ENCODE results near the gene AP2A2. TPM values are rescaled to one million over a fixed set of nuclear protein-coding genes. Genes with fewer than 3 reads are reported as not detected.
A peak's percentile ranks its signal among the peaks of the same experiment; 100 is the strongest.
"Not testable (repeated sequence)": the region's sequence is repeated elsewhere in the genome, so short reads cannot be mapped to it uniquely, and the experiment has no call there.

The AP2A2 gene
- total RNA-seq, 1 donor from 2014 or later: 105 TPM

DNA sequence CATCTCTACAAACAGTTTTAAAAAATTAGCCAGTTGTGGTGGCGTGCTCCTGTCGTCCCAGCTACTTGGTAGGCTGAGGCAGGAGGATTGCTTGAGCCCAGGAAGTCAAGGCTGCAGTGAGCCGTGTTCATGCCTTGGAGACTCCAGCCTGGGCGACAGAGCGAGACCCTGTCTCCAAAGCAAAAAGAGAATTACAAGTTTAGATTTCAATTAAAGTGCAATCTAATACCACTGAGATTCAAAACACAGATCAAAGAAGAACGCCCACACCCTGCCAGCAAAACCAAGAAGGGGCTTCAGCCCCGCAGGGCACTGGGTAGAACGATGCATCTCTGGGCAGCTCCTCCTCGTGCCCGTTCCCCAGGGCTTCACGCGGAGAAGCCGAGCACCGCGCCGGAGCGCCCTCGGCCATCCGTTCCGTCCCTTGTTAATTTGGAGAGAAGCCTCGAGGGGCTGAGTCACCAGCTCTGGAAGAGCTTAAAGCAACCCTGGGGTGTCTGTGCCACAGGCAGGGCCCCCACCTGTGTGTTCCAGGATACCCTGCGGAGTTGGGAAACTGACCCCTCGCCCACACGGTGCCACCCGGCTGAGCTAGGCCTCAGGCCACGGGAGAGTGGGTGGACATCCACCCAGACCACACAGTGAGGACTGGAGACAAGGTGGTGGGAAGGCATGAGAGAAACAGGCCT is 47.0 kb downstream of the AP2A2 start:
- TF ChIP-seq EZH2 (IDR thresholded peaks at IDR 0.05; ENCODE audit: insufficient read depth, low read length): no peak
- TF ChIP-seq, protein P1, sequence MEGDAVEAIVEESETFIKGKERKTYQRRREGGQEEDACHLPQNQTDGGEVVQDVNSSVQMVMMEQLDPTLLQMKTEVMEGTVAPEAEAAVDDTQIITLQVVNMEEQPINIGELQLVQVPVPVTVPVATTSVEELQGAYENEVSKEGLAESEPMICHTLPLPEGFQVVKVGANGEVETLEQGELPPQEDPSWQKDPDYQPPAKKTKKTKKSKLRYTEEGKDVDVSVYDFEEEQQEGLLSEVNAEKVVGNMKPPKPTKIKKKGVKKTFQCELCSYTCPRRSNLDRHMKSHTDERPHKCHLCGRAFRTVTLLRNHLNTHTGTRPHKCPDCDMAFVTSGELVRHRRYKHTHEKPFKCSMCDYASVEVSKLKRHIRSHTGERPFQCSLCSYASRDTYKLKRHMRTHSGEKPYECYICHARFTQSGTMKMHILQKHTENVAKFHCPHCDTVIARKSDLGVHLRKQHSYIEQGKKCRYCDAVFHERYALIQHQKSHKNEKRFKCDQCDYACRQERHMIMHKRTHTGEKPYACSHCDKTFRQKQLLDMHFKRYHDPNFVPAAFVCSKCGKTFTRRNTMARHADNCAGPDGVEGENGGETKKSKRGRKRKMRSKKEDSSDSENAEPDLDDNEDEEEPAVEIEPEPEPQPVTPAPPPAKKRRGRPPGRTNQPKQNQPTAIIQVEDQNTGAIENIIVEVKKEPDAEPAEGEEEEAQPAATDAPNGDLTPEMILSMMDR (IDR thresholded peaks at IDR 0.05; ENCODE audit: insufficient read depth, low read depth, low read length): no peak
- Histone ChIP-seq H3K27ac (ENCODE audit: low read depth, low read length) (no peak overlapping the region), H2AFZ (ENCODE audit: low read depth, low read length) (no peak overlapping the region), H3K4me2 (ENCODE audit: low read length) (no peak overlapping the region), H3K9ac (ENCODE audit: low read length) (no peak overlapping the region), H3K4me3 (ENCODE audit: insufficient read depth, low read depth, low read length) (no peak overlapping the region), H3K36me3 (ENCODE audit: insufficient read depth, low read length) (peaks cover 4% of the 10 kb centered on the region), H4K20me1 (ENCODE audit: insufficient read depth, low read length) (peaks cover 96% of the 10 kb centered on the region), H3K79me2 (ENCODE audit: insufficient read depth, low read length) (peaks cover 33% of the 10 kb centered on the region), H3K4me1 (ENCODE audit: insufficient read depth, low read length) (peaks cover 7% of the 10 kb centered on the region), H3K27me3 (ENCODE audit: insufficient read depth, low read length) (no peaks in the 10 kb centered on the region), H3K9me3 (ENCODE audit: insufficient read depth, low read depth, low read length) (no peaks in the 10 kb centered on the region)
- H3K9me3 Mint-ChIP-seq (ENCODE audit: unreplicated experiment): peaks cover 2% of the 10 kb centered on the region
- no peak for FAIRE-seq
- no peak overlapping the region for H3K4me3 Mint-ChIP-seq (ENCODE audit: unreplicated experiment)
- no peak for DNase-seq (ENCODE audit: low read depth)
- H3K4me1 Mint-ChIP-seq (ENCODE audit: low read depth, unreplicated experiment): peaks cover 3% of the 10 kb centered on the region
- no peak overlapping the region for H3K27ac Mint-ChIP-seq (ENCODE audit: unreplicated experiment)
- H3K36me3 Mint-ChIP-seq (ENCODE audit: low read depth, unreplicated experiment): peaks cover 15% of the 10 kb centered on the region
- no peaks in the 10 kb centered on the region for H3K27me3 Mint-ChIP-seq (ENCODE audit: low read depth, unreplicated experiment)

DNA sequence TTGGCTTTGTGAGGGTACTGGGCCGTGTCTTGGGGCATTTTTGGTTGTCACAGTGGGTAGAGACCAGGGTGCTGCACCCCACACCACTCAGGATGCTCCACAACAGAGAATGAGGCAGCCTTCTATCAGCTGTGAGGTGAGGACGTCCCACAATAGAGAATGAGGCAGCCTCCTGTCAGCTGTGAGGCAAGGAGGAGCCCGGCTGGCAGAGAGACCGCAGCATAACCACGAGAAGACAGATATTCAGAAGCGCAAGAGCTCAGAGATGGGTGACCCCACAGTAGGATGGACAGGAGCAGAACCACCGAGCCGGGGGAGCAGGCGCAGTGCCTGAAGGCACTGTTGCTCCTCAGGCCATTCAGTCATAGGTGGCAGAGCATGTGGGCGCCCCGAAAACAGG is 47.6 kb downstream of the AP2A2 start:
- Histone ChIP-seq H3K9me3 (ENCODE audit: insufficient read depth, low read depth, low read length) (no peaks in the 10 kb centered on the region), H3K27me3 (ENCODE audit: insufficient read depth, low read length) (no peaks in the 10 kb centered on the region), H3K4me2 (ENCODE audit: low read length) (no peak overlapping the region), H3K9ac (ENCODE audit: low read length) (no peak overlapping the region), H3K27ac (ENCODE audit: low read depth, low read length) (no peak overlapping the region), H3K36me3 (ENCODE audit: insufficient read depth, low read length) (peaks cover 4% of the 10 kb centered on the region), H3K79me2 (ENCODE audit: insufficient read depth, low read length) (peaks cover 27% of the 10 kb centered on the region), H3K4me3 (ENCODE audit: insufficient read depth, low read depth, low read length) (no peak overlapping the region), H3K4me1 (ENCODE audit: insufficient read depth, low read length) (peaks cover 7% of the 10 kb centered on the region), H4K20me1 (ENCODE audit: insufficient read depth, low read length) (peaks cover 96% of the 10 kb centered on the region), H2AFZ (ENCODE audit: low read depth, low read length) (no peak overlapping the region)
- H3K27me3 Mint-ChIP-seq (ENCODE audit: low read depth, unreplicated experiment): no peaks in the 10 kb centered on the region
- H3K4me3 Mint-ChIP-seq (ENCODE audit: unreplicated experiment): no peak overlapping the region
- H3K9me3 Mint-ChIP-seq (ENCODE audit: unreplicated experiment): peaks cover 2% of the 10 kb centered on the region
- no peak for FAIRE-seq
- no peak for TF ChIP-seq EZH2 (IDR thresholded peaks at IDR 0.05; ENCODE audit: insufficient read depth, low read length)
- TF ChIP-seq, protein P1 (IDR thresholded peaks at IDR 0.05; ENCODE audit: insufficient read depth, low read depth, low read length): no peak
- peaks cover 15% of the 10 kb centered on the region for H3K36me3 Mint-ChIP-seq (ENCODE audit: low read depth, unreplicated experiment)
- no peak overlapping the region for H3K27ac Mint-ChIP-seq (ENCODE audit: unreplicated experiment)
- no peak for DNase-seq (ENCODE audit: low read depth)
- H3K4me1 Mint-ChIP-seq (ENCODE audit: low read depth, unreplicated experiment): peaks cover 3% of the 10 kb centered on the region

GRCh38 chr11:975376-975775 is 49.7 kb downstream of the AP2A2 start:
- not testable (repeated sequence) for H3K27ac ChIP-seq (ENCODE audit: low read depth, low read length); H3K36me3 ChIP-seq (ENCODE audit: insufficient read depth, low read length); FAIRE-seq; H3K9ac ChIP-seq (ENCODE audit: low read length); H3K27me3 ChIP-seq (ENCODE audit: insufficient read depth, low read length); H3K4me3 Mint-ChIP-seq (ENCODE audit: unreplicated experiment); H3K4me2 ChIP-seq (ENCODE audit: low read length); H3K4me3 ChIP-seq (ENCODE audit: insufficient read depth, low read depth, low read length); H3K9me3 ChIP-seq (ENCODE audit: insufficient read depth, low read depth, low read length); H2AFZ ChIP-seq (ENCODE audit: low read depth, low read length); H3K27me3 Mint-ChIP-seq (ENCODE audit: low read depth, unreplicated experiment); H3K4me1 ChIP-seq (ENCODE audit: insufficient read depth, low read length); H3K9me3 Mint-ChIP-seq (ENCODE audit: unreplicated experiment); H3K4me1 Mint-ChIP-seq (ENCODE audit: low read depth, unreplicated experiment); DNase-seq (ENCODE audit: low read depth)
- H3K79me2 ChIP-seq (ENCODE audit: insufficient read depth, low read length): peaks cover 16% of the 10 kb centered on the region
- H3K27ac Mint-ChIP-seq (ENCODE audit: unreplicated experiment): peak overlapping the region; percentile 18
- H3K36me3 Mint-ChIP-seq (ENCODE audit: low read depth, unreplicated experiment): peaks cover 18% of the 10 kb centered on the region
- H4K20me1 ChIP-seq (ENCODE audit: insufficient read depth, low read length): peaks cover 91% of the 10 kb centered on the region
